Endometrial microvascular endothelial cells (primary cell): ENCODE data around the gene CDH5. TPM values are rescaled to one million over a fixed set of nuclear protein-coding genes. Genes with fewer than 3 reads are reported as not detected.

ENCODE experiments used
- in situ Hi-C: cut with HindIII; loops from 2 replicates; pipeline ENCODE4 v1.10.0; 2017; ENCODE audit warnings: low sequenced_read_pairs, low pct_unique_long_range_greater_than_20kb; ENCODE audit errors: inconsistent ontology term
- total RNA-seq: library from RNA; depleted of rRNA; stranded (reverse); fragments of >200 nt; gene quantifications from one replicate; pipeline ENCODE4 v1.2.3, GENCODE V29; 2015; ENCODE audit errors: inconsistent ontology term

The CDH5 gene
- total RNA-seq, 1 donor from 2014 or later: 638 TPM

GRCh38 chr16:66403531-66404145 is 37.1 kb downstream of the CDH5 start:
- in situ Hi-C loops: no loop called here

GRCh38 chr16:66405057-66405783 is 38.7 kb downstream of the CDH5 start:
- in situ Hi-C loops: no loop called here

- in situ Hi-C loops: no loop called here
These were observed 40.2 kb downstream of the CDH5 start for GRCh38 chr16:66406534-66407221.

GRCh38 chr16:66408163-66409048 is 41.9 kb downstream of the CDH5 start:
- in situ Hi-C loops: no loop called here

GRCh38 chr16:66409156-66409555 is 42.7 kb downstream of the CDH5 start:
- in situ Hi-C loops: no loop called here

- in situ Hi-C loops: no loop called here
These were observed 45.7 kb downstream of the CDH5 start for GRCh38 chr16:66412182-66412581.

GRCh38 chr16:66414891-66415290 is 48.4 kb downstream of the CDH5 start:
- in situ Hi-C loops: no loop called here

GRCh38 chr16:66416136-66416535 is 49.6 kb downstream of the CDH5 start:
- in situ Hi-C loops: no loop called here

- in situ Hi-C loops: no loop called here
These were observed 50.6 kb downstream of the CDH5 start for GRCh38 chr16:66416939-66417700.

GRCh38 chr16:66418165-66418962 is 51.9 kb downstream of the CDH5 start:
- in situ Hi-C loops: no loop called here

GRCh38 chr16:66419527-66419926 is 53.0 kb downstream of the CDH5 start:
- in situ Hi-C loops: no loop called here

GRCh38 chr16:66420396-66420795 is 53.9 kb downstream of the CDH5 start:
- in situ Hi-C loops: no loop called here

- in situ Hi-C loops: no loop called here
These were observed 55.4 kb downstream of the CDH5 start for GRCh38 chr16:66421891-66422290.

GRCh38 chr16:66422366-66422765 is 55.9 kb downstream of the CDH5 start:
- in situ Hi-C loops: no loop called here

GRCh38 chr16:66423177-66423576 is 56.7 kb downstream of the CDH5 start:
- in situ Hi-C loops: no loop called here

GRCh38 chr16:66425651-66426050 is 59.2 kb downstream of the CDH5 start:
- in situ Hi-C loops: no loop called here

GRCh38 chr16:66426112-66427035 is 59.9 kb downstream of the CDH5 start:
- in situ Hi-C loops: no loop called here
